Measurements from ENCODE around the gene RBM47.

RBM47 gene

DNA sequence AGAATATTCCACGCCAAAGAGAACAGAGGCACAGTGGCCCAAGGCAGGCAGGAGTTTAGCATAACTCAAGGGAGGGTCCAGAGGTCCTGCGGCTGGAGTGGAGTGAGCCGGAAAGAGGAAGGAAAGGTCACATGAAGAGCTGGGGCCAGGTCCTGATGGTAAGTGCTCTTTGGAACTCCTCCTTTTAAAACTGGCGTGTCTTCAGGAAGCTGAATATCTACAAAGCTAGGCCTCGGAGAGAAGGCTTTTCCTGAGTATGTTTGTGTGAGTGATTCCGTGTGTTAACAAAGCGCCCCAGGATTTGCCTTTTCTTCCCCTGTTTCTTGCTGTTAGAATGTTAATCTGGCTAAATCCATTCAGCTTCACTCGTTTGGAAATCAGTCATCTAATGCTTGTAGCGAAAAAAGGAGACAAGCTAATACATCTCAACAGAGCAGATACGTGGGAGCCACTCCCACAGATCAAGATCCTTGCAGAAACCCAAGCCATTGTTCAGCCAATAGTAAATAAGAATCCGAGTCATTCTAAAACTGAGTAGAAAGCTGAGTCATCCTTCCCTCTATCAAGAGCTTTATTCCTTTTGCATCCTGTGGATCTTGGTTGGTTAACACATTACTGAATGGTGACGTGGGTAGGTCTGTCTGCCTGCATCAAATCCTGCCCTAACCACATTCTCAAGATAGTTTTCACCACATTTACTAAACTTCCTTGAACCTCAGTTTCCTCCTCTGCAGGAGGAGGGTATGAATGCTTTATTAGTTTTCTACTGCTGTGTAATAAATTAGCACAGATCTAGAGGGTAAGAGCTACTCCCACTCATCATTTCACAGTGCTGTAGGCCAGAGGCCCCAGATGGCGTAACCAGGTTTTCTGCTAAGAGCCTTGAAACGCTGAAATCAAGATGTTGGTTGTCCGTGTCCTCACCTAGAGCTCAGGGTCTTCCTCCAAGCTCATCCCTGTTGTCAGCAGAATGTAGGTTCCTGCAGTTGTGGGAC is 43.2 kb upstream of the RBM47 start:
- no peaks in the 10 kb centered on the region for H3K36me3 ChIP-seq (replicated peaks; ENCODE audit: low read depth, low read length)
- H3K4me3 ChIP-seq (ENCODE audit: low read length) = no peak overlapping the region
- no peak overlapping the region for H3K4me2 ChIP-seq (ENCODE audit: low read length)
- peaks cover 17% of the 10 kb centered on the region for H3K4me1 ChIP-seq (ENCODE audit: low read length)
- H2AFZ ChIP-seq (ENCODE audit: low read depth, low read length) = peak overlapping the region; percentile 46; the same call in 1 of the 2 replicates
- TF ChIP-seq, protein P1, sequence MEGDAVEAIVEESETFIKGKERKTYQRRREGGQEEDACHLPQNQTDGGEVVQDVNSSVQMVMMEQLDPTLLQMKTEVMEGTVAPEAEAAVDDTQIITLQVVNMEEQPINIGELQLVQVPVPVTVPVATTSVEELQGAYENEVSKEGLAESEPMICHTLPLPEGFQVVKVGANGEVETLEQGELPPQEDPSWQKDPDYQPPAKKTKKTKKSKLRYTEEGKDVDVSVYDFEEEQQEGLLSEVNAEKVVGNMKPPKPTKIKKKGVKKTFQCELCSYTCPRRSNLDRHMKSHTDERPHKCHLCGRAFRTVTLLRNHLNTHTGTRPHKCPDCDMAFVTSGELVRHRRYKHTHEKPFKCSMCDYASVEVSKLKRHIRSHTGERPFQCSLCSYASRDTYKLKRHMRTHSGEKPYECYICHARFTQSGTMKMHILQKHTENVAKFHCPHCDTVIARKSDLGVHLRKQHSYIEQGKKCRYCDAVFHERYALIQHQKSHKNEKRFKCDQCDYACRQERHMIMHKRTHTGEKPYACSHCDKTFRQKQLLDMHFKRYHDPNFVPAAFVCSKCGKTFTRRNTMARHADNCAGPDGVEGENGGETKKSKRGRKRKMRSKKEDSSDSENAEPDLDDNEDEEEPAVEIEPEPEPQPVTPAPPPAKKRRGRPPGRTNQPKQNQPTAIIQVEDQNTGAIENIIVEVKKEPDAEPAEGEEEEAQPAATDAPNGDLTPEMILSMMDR (IDR thresholded peaks at IDR 0.05; ENCODE audit: low read depth, low read length) = no peak
- no peak for TF ChIP-seq EZH2phosphoT487 (IDR thresholded peaks at IDR 0.05; ENCODE audit: low read depth)
- H4K20me1 ChIP-seq (ENCODE audit: insufficient read depth, low read length) = no peaks in the 10 kb centered on the region
- H3K79me2 ChIP-seq (ENCODE audit: low read length) = no peaks in the 10 kb centered on the region
- no peaks in the 10 kb centered on the region for H3K9me3 ChIP-seq (ENCODE audit: insufficient read depth, low read length)
- H3K27me3 ChIP-seq (ENCODE audit: low read depth, low read length) = no peaks in the 10 kb centered on the region
- no peak overlapping the region for H3K27ac ChIP-seq (ENCODE audit: low read length)
- H3K9ac ChIP-seq (ENCODE audit: low read length) = no peak overlapping the region

DNA sequence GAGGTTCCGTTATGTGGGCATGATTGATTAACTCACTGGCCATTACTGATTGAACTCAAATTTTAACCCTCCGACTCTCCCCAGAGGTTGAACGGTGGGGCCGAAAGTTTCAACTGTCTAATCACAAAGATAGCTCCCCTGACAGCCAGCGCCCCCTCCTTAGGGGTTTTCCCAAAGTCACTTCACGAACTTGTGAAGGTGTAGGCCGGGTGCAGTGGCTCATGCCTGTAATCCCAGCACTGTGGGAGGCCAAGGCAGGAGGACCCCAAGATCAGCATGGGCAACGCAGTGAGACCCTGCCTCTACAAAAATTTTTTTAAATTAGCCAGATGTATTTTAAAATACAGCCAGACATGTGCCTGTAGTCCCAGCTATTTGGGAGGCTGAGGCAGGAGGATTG is 39.8 kb upstream of the RBM47 start:
- no peaks in the 10 kb centered on the region for H3K27me3 ChIP-seq (ENCODE audit: low read depth, low read length)
- no peak overlapping the region for H3K4me3 ChIP-seq (ENCODE audit: low read length)
- no peaks in the 10 kb centered on the region for H3K9me3 ChIP-seq (ENCODE audit: insufficient read depth, low read length)
- H4K20me1 ChIP-seq (ENCODE audit: insufficient read depth, low read length) = no peaks in the 10 kb centered on the region
- no peak overlapping the region for H2AFZ ChIP-seq (ENCODE audit: low read depth, low read length)
- H3K4me1 ChIP-seq (ENCODE audit: low read length) = peaks cover 20% of the 10 kb centered on the region
- no peak overlapping the region for H3K9ac ChIP-seq (ENCODE audit: low read length)
- H3K79me2 ChIP-seq (ENCODE audit: low read length) = no peaks in the 10 kb centered on the region
- H3K27ac ChIP-seq (ENCODE audit: low read length) = no peak overlapping the region
- no peak overlapping the region for H3K4me2 ChIP-seq (ENCODE audit: low read length)
- no peaks in the 10 kb centered on the region for H3K36me3 ChIP-seq (replicated peaks; ENCODE audit: low read depth, low read length)
- TF ChIP-seq, protein P1 (IDR thresholded peaks at IDR 0.05; ENCODE audit: low read depth, low read length) = no peak
- no peak for TF ChIP-seq EZH2phosphoT487 (IDR thresholded peaks at IDR 0.05; ENCODE audit: low read depth)

DNA sequence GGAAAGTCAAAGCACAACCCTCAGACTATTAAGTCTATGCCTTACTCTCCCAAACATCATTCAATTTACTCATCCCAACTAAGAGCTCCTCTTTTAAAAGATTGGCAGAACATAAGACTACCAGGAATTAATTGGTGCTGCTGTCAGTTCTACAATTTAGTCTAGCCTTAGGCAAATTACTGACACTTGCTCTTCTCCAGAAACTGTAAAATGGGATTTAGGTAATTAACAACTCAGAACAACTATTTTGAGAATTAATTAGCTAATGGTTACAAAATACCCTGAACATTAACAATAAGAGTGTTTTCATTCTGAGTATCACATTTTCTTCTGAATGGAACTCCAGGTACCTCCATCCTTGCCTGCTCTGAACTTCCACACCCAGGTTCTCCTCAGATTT is 36.2 kb upstream of the RBM47 start:
- H4K20me1 ChIP-seq (ENCODE audit: insufficient read depth, low read length) = no peaks in the 10 kb centered on the region
- H3K79me2 ChIP-seq (ENCODE audit: low read length) = no peaks in the 10 kb centered on the region
- peaks cover 32% of the 10 kb centered on the region for H3K4me1 ChIP-seq (ENCODE audit: low read length)
- no peaks in the 10 kb centered on the region for H3K36me3 ChIP-seq (replicated peaks; ENCODE audit: low read depth, low read length)
- H3K27ac ChIP-seq (ENCODE audit: low read length) = no peak overlapping the region
- no peak for TF ChIP-seq EZH2phosphoT487 (IDR thresholded peaks at IDR 0.05; ENCODE audit: low read depth)
- TF ChIP-seq, protein P1 (IDR thresholded peaks at IDR 0.05; ENCODE audit: low read depth, low read length) = no peak
- H3K4me3 ChIP-seq (ENCODE audit: low read length) = no peak overlapping the region
- no peak overlapping the region for H3K9ac ChIP-seq (ENCODE audit: low read length)
- H3K4me2 ChIP-seq (ENCODE audit: low read length) = no peak overlapping the region
- no peaks in the 10 kb centered on the region for H3K27me3 ChIP-seq (ENCODE audit: low read depth, low read length)
- no peaks in the 10 kb centered on the region for H3K9me3 ChIP-seq (ENCODE audit: insufficient read depth, low read length)
- H2AFZ ChIP-seq (ENCODE audit: low read depth, low read length) = no peak overlapping the region

DNA sequence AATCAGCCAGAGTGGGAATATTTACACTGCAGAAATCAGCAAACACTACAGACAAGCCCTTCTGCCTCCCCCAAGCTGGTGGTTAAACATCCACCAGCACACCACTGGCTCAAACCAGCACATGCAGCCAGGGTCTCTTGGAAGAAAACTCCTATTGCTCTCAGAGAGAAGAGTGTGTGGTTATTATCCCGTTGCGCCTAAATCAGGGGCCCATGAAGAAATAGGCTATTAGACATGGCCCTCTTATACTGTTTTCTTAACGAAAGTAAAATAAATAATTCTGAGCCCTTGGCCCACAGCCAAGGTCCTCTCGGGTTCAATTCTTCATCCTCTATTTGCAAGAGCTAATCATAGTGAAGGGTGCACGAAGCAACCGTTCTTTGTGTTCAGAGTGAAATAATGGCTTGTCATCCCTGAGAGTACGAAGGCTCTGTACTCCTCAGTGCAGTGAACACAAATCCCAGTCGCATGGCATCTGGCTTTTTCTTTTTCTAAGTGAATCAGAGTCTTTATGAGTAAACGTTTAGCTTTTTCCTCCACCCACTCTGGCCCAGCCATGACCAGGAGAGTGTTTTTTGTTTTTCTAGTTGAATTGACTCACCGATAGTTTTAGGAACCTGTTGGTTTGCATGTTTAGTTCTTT is 33.4 kb upstream of the RBM47 start:
- H3K4me2 ChIP-seq (ENCODE audit: low read length) = peak overlapping the region; percentile 75
- H3K79me2 ChIP-seq (ENCODE audit: low read length) = no peaks in the 10 kb centered on the region

More for the DNA sequence above, 33.4 kb upstream of the RBM47 start:
- no peaks in the 10 kb centered on the region for H3K36me3 ChIP-seq (replicated peaks; ENCODE audit: low read depth, low read length)
- peak overlapping the region; percentile 44 for H3K27ac ChIP-seq (ENCODE audit: low read length)
- no peaks in the 10 kb centered on the region for H3K27me3 ChIP-seq (ENCODE audit: low read depth, low read length)
- H2AFZ ChIP-seq (ENCODE audit: low read depth, low read length) = peak overlapping the region; percentile 27
- H4K20me1 ChIP-seq (ENCODE audit: insufficient read depth, low read length) = no peaks in the 10 kb centered on the region
- TF ChIP-seq, protein P1 (IDR thresholded peaks at IDR 0.05; ENCODE audit: low read depth, low read length) = no peak
- TF ChIP-seq EZH2phosphoT487 (IDR thresholded peaks at IDR 0.05; ENCODE audit: low read depth) = no peak
- peaks cover 25% of the 10 kb centered on the region for H3K4me1 ChIP-seq (ENCODE audit: low read length)
- no peaks in the 10 kb centered on the region for H3K9me3 ChIP-seq (ENCODE audit: insufficient read depth, low read length)
- H3K9ac ChIP-seq (ENCODE audit: low read length) = 0 out of 2 replicates have a peak overlapping the region, but pooled peaks have one; percentile 6
- peak overlapping the region; percentile 44 for H3K4me3 ChIP-seq (ENCODE audit: low read length)
